HepG2 (cell line): ENCODE measurements around the gene TBC1D12. TPM values are rescaled to one million over a fixed set of nuclear protein-coding genes. Genes with fewer than 3 reads are reported as not detected.
A peak's percentile ranks its signal among the peaks of the same experiment; 100 is the strongest.

Experiments used
- ATF1 ChIP-seq: IDR thresholded peaks from 2 replicates; pipeline ENCODE4 v1.6.1; 2016; ENCODE audit warnings: mild to moderate bottlenecking, control low read depth
- HES4 ChIP-seq: sonication (generic); formaldehyde crosslinking; IDR thresholded peaks from 2 replicates; pipeline ENCODE4 v1.9.0; 2021; ENCODE audit warnings: mild to moderate bottlenecking, missing genetic modification reagents, borderline replicate concordance
- MAFG ChIP-seq: sonication (generic); formaldehyde crosslinking; IDR thresholded peaks from 2 replicates; pipeline ENCODE4 v1.5.1; 2020; ENCODE audit warnings: mild to moderate bottlenecking, missing genetic modification reagents
- MBD4 ChIP-seq: IDR thresholded peaks from 2 replicates; pipeline ENCODE4 v1.6.1; 2012; ENCODE audit warnings: low read length, inconsistent platforms, borderline replicate concordance
- MED8 ChIP-seq: sonication (generic); formaldehyde crosslinking; IDR thresholded peaks from 2 replicates; pipeline ENCODE4 v1.8.1; 2023; ENCODE audit warnings: mild to moderate bottlenecking, missing genetic modification reagents; ENCODE audit not compliant: insufficient replicate concordance
- NPAS2 ChIP-seq: sonication (generic); formaldehyde crosslinking; IDR thresholded peaks from 2 replicates; pipeline ENCODE4 v1.8.0; 2022; ENCODE audit warnings: mild to moderate bottlenecking, missing genetic modification reagents, borderline replicate concordance
- SOX13 ChIP-seq, 3 experiments: fragments of 450-650 bp in 1 of 3; sonication (generic) in 1 of 3; formaldehyde crosslinking in 1 of 3; IDR thresholded peaks in 2 of 3; conservative IDR thresholded peaks in 1 of 3; 2 replicates each; pipeline versions ENCODE4 v1.5.0 to v1.6.1; 2016 to 2020; ENCODE audit warnings: antibody characterized with exemption in 1 of 3, mild to moderate bottlenecking in 1 of 3, missing compliant biosample characterization in 1 of 3, missing genetic modification reagents in 1 of 3, moderate library complexity in 1 of 3
- SRSF1 ChIP-seq: fragments of 200-400 bp; formaldehyde crosslinking; optimal IDR thresholded peaks from 2 replicates; pipeline ENCODE3; 2017; ENCODE audit warnings: mild to moderate bottlenecking, low read depth, low read length, moderate library complexity
- THAP11 ChIP-seq: IDR thresholded peaks from 2 replicates; pipeline ENCODE4 v1.6.1; 2016; ENCODE audit warnings: missing biosample characterization, missing genetic modification reagents
- TRAFD1 ChIP-seq: sonication (generic); formaldehyde crosslinking; IDR thresholded peaks from 2 replicates; pipeline ENCODE4 v1.5.1; 2020; ENCODE audit warnings: missing genetic modification reagents, mild to moderate bottlenecking, borderline replicate concordance
- ZNF468 ChIP-seq: sonication (generic); formaldehyde crosslinking; IDR thresholded peaks from 2 replicates; pipeline ENCODE4 v1.8.0; 2022; ENCODE audit warnings: mild to moderate bottlenecking, moderate library complexity, missing genetic modification reagents
- ZNF619 ChIP-seq: sonication (generic); formaldehyde crosslinking; IDR thresholded peaks from 2 replicates; pipeline ENCODE4 v1.4.0; 2020; ENCODE audit warnings: mild to moderate bottlenecking, missing genetic modification reagents
- ZNF775 ChIP-seq: sonication (generic); formaldehyde crosslinking; IDR thresholded peaks from 2 replicates; pipeline ENCODE4 v1.4.0; 2020; ENCODE audit warnings: missing genetic modification reagents, mild to moderate bottlenecking, moderate library complexity, borderline replicate concordance
- polyA plus RNA-seq, 8 experiments: library from polyadenylated mRNA; depleted of rRNA in 3 of 8; stranded (reverse) in 7 of 8; unstranded in 1 of 8; fragments of >200 nt; fragmentation: Illumina TruSeq in 4 of 8; extraction: Trizol in 4 of 8; gene quantifications; 2 replicates each; pipeline versions ENCODE4 v1.2.1 to v1.2.3, GENCODE V29; 2011 to 2016; ENCODE audit warnings: low read depth in 4 of 8, missing spikeins in 1 of 8, mixed read lengths in 1 of 8; ENCODE audit not compliant: insufficient read depth in 1 of 8
- total RNA-seq, 5 experiments: library from RNA; depleted of rRNA; stranded (reverse); fragments of >200 nt; fragmentation: Illumina TruSeq; extraction: Trizol; gene quantifications; 2 replicates each; pipeline ENCODE4 v1.2.3, GENCODE V29; 2016; ENCODE audit warnings: low read depth in 1 of 5
- TF ChIP-seq, protein P1 (sequence below): sonication (generic); formaldehyde crosslinking; IDR thresholded peaks from 2 replicates; pipeline ENCODE4 v1.4.0; 2020; ENCODE audit warnings: missing genetic modification reagents, borderline replicate concordance
- TF ChIP-seq, protein P2 (sequence below): sonication (generic); formaldehyde crosslinking; conservative IDR thresholded peaks from 2 replicates; pipeline ENCODE4 v1.4.0; 2020; ENCODE audit warnings: missing genetic modification reagents
- TF ChIP-seq, protein P3 (sequence below): sonication (generic); formaldehyde crosslinking; IDR thresholded peaks from 2 replicates; pipeline ENCODE4 v1.4.0; 2020; ENCODE audit warnings: missing genetic modification reagents, mild to moderate bottlenecking, borderline replicate concordance

Gene TBC1D12
- total and polyA plus RNA-seq, 2 of the 13 experiments (the other 11 are each of a cell fraction or from before 2014, with no cell fraction given) = 5.7 to 6.2 TPM

DNA sequence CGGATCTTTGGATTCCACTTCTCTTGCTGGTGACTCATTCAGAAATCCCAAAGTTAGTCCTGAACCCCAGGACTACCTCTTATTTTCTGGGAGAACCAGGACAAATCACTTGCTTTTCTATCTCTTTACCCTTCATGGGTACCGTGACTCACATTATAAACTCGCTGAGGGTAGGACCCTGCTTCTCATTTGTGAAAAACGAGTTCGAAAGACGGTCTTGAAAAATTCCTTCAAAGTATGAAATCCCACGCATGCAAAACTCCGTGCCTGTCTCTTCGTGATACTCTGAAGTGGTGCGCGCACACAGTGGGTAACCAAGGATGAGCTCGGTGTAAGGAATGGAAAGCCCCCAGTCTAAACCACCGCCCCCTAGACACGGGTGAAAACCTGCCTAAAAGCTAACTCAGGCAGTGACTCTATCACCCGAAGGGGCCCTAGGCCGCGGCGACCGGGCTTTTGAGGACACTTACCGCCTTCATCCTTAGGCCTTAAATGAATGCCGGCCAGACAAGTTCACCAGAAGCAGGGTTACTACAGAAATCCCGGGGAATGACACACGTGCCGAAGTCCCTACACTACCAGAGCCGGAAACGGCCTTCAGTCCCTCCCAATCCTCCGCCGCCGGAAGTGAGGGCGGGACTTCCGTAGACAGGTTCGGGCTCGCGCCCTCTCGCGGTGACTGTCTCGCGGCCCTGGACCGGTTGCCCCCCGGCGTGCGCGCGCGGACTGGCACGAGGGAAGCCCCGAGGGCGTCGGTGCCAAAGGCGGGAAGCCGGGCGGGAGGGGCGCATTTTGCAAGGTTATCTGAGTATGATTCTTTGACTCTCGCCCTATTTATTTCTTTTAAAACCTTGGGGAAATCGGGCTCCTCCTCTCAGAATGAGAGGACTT is 39.7 kb upstream of the TBC1D12 start, which contains the start of gene NOC3L (continued):
- TF ChIP-seq SOX13 (IDR thresholded peaks at IDR 0.05) = 0 out of 2 replicates have a peak, but pooled peaks have one; percentile 27
- TF ChIP-seq SOX13 (CRISPR knock-in tag; conservative IDR thresholded peaks at IDR 0.05 in 1 of 2, IDR thresholded peaks at IDR 0.05 in 1 of 2) = peak in 1 of 2 experiments; percentile 61; a peak in 2 of 4 replicates
- no peak for TF ChIP-seq ZNF468
- TF ChIP-seq HES4 = peak; percentile 97
- peak; percentile 65 for TF ChIP-seq SRSF1
- TF ChIP-seq, protein P1, sequence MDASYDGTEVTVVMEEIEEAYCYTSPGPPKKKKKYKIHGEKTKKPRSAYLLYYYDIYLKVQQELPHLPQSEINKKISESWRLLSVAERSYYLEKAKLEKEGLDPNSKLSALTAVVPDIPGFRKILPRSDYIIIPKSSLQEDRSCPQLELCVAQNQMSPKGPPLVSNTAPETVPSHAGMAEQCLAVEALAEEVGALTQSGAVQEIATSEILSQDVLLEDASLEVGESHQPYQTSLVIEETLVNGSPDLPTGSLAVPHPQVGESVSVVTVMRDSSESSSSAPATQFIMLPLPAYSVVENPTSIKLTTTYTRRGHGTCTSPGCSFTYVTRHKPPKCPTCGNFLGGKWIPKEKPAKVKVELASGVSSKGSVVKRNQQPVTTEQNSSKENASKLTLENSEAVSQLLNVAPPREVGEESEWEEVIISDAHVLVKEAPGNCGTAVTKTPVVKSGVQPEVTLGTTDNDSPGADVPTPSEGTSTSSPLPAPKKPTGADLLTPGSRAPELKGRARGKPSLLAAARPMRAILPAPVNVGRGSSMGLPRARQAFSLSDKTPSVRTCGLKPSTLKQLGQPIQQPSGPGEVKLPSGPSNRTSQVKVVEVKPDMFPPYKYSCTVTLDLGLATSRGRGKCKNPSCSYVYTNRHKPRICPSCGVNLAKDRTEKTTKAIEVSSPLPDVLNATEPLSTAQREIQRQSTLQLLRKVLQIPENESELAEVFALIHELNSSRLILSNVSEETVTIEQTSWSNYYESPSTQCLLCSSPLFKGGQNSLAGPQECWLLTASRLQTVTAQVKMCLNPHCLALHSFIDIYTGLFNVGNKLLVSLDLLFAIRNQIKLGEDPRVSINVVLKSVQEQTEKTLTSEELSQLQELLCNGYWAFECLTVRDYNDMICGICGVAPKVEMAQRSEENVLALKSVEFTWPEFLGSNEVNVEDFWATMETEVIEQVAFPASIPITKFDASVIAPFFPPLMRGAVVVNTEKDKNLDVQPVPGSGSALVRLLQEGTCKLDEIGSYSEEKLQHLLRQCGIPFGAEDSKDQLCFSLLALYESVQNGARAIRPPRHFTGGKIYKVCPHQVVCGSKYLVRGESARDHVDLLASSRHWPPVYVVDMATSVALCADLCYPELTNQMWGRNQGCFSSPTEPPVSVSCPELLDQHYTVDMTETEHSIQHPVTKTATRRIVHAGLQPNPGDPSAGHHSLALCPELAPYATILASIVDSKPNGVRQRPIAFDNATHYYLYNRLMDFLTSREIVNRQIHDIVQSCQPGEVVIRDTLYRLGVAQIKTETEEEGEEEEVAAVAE (CRISPR knock-in tag) = peak; percentile 91
- TF ChIP-seq MBD4 = peak; percentile 66; the same call in 1 of the 2 replicates
- TF ChIP-seq ATF1 = peak; percentile 32; the same call in 1 of the 2 replicates
- TF ChIP-seq ZNF619 = peak; percentile 76; the same call in 1 of the 2 replicates
- TF ChIP-seq THAP11 = peak; percentile 92
- TF ChIP-seq, protein P2, sequence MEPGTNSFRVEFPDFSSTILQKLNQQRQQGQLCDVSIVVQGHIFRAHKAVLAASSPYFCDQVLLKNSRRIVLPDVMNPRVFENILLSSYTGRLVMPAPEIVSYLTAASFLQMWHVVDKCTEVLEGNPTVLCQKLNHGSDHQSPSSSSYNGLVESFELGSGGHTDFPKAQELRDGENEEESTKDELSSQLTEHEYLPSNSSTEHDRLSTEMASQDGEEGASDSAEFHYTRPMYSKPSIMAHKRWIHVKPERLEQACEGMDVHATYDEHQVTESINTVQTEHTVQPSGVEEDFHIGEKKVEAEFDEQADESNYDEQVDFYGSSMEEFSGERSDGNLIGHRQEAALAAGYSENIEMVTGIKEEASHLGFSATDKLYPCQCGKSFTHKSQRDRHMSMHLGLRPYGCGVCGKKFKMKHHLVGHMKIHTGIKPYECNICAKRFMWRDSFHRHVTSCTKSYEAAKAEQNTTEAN (CRISPR knock-in tag) = peak; percentile 95
- no peak for TF ChIP-seq ZNF775 (CRISPR knock-in tag)
- TF ChIP-seq, protein P3, sequence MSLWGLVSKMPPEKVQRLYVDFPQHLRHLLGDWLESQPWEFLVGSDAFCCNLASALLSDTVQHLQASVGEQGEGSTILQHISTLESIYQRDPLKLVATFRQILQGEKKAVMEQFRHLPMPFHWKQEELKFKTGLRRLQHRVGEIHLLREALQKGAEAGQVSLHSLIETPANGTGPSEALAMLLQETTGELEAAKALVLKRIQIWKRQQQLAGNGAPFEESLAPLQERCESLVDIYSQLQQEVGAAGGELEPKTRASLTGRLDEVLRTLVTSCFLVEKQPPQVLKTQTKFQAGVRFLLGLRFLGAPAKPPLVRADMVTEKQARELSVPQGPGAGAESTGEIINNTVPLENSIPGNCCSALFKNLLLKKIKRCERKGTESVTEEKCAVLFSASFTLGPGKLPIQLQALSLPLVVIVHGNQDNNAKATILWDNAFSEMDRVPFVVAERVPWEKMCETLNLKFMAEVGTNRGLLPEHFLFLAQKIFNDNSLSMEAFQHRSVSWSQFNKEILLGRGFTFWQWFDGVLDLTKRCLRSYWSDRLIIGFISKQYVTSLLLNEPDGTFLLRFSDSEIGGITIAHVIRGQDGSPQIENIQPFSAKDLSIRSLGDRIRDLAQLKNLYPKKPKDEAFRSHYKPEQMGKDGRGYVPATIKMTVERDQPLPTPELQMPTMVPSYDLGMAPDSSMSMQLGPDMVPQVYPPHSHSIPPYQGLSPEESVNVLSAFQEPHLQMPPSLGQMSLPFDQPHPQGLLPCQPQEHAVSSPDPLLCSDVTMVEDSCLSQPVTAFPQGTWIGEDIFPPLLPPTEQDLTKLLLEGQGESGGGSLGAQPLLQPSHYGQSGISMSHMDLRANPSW (CRISPR knock-in tag) = no peak; the same call in 1 of the 2 replicates
- TF ChIP-seq TRAFD1 (CRISPR knock-in tag) = no peak
- no peak for TF ChIP-seq MAFG (CRISPR knock-in tag)
- TF ChIP-seq MED8 (CRISPR knock-in tag) = peak; percentile 78
- TF ChIP-seq NPAS2 (CRISPR knock-in tag) = no peak
